ENCODE measurements around the gene CDRT15. TPM values are rescaled to one million over a fixed set of nuclear protein-coding genes. Genes with fewer than 3 reads are reported as not detected.
A peak's percentile ranks its signal among the peaks of the same experiment; 100 is the strongest.

Gene CDRT15
- total RNA-seq, 1 donor from 2014 or later: not detected

DNA sequence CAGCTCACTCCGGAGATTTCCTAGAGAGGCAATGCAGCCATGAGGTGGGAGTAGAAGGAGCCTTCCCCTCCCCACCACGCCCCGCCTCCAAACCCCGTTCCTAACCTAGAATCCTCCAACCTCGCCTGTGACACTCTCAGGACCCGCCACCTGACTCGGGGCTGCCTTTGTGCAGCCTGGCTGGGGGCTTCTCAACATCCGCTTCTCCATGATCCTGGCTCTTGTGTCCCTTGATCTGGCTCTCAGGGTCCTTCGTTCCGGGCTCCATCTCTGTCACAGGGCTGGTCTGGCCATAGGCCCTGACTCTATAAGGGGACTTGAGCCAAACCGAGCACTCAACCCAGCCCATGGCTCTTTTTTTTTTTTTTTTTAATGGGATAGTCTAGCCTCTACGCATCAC lies 24.3 kb downstream of the CDRT15 start:
- Histone ChIP-seq H3K4me1 (no peaks in the 10 kb centered on the region), H3K4me3 (no peak overlapping the region), H3K36me3 (peaks cover 20% of the 10 kb centered on the region), H3K27ac (replicated peaks) (no peak overlapping the region), H3K27me3 (ENCODE audit: low read depth) (no peaks in the 10 kb centered on the region), H3K9me3 (replicated peaks) (no peaks in the 10 kb centered on the region)
- intact Hi-C loops (cut with micrococcal nuclease): no loop called here
- no peak for DNase-seq
- TF ChIP-seq, protein P1, sequence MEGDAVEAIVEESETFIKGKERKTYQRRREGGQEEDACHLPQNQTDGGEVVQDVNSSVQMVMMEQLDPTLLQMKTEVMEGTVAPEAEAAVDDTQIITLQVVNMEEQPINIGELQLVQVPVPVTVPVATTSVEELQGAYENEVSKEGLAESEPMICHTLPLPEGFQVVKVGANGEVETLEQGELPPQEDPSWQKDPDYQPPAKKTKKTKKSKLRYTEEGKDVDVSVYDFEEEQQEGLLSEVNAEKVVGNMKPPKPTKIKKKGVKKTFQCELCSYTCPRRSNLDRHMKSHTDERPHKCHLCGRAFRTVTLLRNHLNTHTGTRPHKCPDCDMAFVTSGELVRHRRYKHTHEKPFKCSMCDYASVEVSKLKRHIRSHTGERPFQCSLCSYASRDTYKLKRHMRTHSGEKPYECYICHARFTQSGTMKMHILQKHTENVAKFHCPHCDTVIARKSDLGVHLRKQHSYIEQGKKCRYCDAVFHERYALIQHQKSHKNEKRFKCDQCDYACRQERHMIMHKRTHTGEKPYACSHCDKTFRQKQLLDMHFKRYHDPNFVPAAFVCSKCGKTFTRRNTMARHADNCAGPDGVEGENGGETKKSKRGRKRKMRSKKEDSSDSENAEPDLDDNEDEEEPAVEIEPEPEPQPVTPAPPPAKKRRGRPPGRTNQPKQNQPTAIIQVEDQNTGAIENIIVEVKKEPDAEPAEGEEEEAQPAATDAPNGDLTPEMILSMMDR (IDR thresholded peaks at IDR 0.05; ENCODE audit: borderline replicate concordance): no peak

DNA sequence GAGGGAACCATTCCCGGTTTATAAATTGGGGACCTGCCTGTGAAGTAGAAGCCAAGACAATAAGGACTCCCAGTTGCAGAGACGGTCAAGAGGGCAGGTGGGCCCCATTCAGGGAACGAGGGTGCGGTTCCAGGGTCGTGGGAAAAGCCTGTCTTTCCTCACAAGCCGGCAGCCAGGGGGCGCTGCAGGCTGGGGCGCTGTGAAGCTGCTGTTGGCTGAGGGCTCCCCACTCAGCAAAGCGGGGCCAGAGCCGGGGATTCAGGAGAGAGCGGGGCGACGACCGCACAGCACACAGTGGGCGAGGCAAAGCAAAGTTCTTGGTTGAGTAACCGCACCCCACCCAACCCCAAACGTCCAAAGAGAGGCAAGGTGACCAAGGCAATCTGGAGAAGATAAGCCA lies 24.9 kb downstream of the CDRT15 start:
- intact Hi-C loops (cut with micrococcal nuclease): no loop called here
- H3K4me1 ChIP-seq: peaks cover 1% of the 10 kb centered on the region
- DNase-seq: peak; percentile 32
- peaks cover 26% of the 10 kb centered on the region for H3K36me3 ChIP-seq
- no peaks in the 10 kb centered on the region for H3K9me3 ChIP-seq (replicated peaks)
- H3K27me3 ChIP-seq (ENCODE audit: low read depth): no peaks in the 10 kb centered on the region
- no peak overlapping the region for H3K27ac ChIP-seq (replicated peaks)
- TF ChIP-seq, protein P1 (IDR thresholded peaks at IDR 0.05; ENCODE audit: borderline replicate concordance): peak; percentile 54
- H3K4me3 ChIP-seq: no peak overlapping the region

DNA sequence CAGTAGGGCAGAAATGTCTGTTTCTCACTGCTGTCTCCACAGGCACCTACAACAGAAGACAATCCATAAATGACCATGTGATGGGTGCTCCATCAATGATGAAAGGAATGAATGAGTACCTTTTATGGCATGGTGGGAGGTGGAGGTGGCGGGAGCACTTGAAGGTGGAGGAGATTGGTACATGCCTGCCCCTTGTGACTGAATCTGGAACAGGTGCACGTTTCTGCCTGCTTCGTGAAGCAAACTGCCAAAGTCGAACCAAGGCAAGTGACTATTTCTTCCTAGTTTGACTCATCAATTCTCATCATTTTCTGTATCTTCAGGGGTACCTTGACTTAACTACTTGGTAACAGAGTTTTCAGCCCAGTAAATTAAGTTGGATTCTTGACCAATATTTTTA lies 25.4 kb downstream of the CDRT15 start:
- H3K27me3 ChIP-seq (ENCODE audit: low read depth): no peaks in the 10 kb centered on the region
- intact Hi-C loops (cut with micrococcal nuclease): no loop called here
- no peak for DNase-seq
- TF ChIP-seq, protein P1 (IDR thresholded peaks at IDR 0.05; ENCODE audit: borderline replicate concordance): no peak
- peaks cover 7% of the 10 kb centered on the region for H3K4me1 ChIP-seq
- H3K27ac ChIP-seq (replicated peaks): no peak overlapping the region
- peaks cover 30% of the 10 kb centered on the region for H3K36me3 ChIP-seq
- no peaks in the 10 kb centered on the region for H3K9me3 ChIP-seq (replicated peaks)
- H3K4me3 ChIP-seq: no peak overlapping the region

DNA sequence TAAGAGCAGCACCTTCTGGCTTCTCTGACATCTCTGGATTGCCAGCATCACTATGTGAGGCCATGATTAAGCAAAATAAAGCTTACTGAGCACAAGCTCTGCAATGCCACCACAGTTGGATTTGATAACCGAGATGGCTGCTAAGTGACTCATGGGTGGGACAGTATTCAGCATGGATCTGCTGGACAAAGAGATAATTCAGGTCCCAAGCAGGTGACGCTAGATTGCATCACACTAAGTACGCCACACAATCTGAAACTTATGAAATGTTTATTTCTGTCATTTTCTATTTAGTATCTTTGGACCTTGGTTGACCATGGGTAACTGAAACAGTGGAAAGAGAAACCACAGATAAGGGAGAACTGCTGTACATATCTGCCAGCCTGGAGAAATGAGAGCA lies 27.4 kb downstream of the CDRT15 start:
- no peak for DNase-seq
- H3K27ac ChIP-seq (replicated peaks): no peak overlapping the region
- H3K4me1 ChIP-seq: peaks cover 19% of the 10 kb centered on the region
- H3K36me3 ChIP-seq: peaks cover 30% of the 10 kb centered on the region
- TF ChIP-seq, protein P1 (IDR thresholded peaks at IDR 0.05; ENCODE audit: borderline replicate concordance): no peak
- no peaks in the 10 kb centered on the region for H3K27me3 ChIP-seq (ENCODE audit: low read depth)
- no peak overlapping the region for H3K4me3 ChIP-seq
- intact Hi-C loops (cut with micrococcal nuclease): no loop called here
- H3K9me3 ChIP-seq (replicated peaks): no peaks in the 10 kb centered on the region

DNA sequence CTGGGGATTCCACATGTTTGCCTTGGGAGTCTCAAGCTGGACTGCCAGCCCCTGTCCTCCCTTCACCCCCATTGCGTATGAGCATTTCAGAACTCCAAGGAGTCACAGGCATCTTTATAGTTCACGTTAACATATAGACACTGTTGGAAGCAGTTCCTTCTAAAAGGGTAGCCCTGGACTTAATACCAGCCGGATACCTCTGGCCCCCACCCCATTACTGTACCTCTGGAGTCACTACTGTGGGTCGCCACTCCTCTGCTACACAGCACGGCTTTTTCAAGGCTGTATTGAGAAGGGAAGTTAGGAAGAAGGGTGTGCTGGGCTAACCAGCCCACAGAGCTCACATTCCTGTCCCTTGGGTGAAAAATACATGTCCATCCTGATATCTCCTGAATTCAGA lies 28.9 kb downstream of the CDRT15 start:
- no peak overlapping the region for H3K27ac ChIP-seq (replicated peaks)
- H3K4me1 ChIP-seq: peaks cover 33% of the 10 kb centered on the region
- TF ChIP-seq, protein P1 (IDR thresholded peaks at IDR 0.05; ENCODE audit: borderline replicate concordance): no peak
- H3K9me3 ChIP-seq (replicated peaks): no peaks in the 10 kb centered on the region
- H3K27me3 ChIP-seq (ENCODE audit: low read depth): no peaks in the 10 kb centered on the region
- no peak for DNase-seq
- intact Hi-C loops (cut with micrococcal nuclease): no loop called here
- H3K36me3 ChIP-seq: peaks cover 30% of the 10 kb centered on the region
- H3K4me3 ChIP-seq: no peak overlapping the region

DNA sequence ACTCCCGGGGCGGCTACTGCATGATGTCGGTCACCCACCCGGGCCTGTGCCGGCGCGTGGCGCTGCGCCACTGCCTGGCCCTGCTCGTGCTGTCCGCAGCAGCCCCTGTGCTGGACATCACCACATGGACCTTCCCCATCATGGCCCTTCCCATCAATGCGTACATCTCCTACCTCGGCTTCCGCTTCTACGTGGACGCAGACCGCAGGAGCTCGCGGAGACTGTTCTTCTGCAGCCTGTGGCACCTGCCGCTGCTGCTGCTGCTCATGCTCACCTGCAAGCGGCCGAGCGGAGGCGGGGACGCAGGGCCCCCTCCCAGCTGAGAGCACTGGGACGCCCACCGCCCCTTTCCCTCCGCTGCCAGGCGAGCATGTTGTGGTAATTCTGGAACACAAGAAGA lies 29.8 kb downstream of the CDRT15 start:
- H3K27ac ChIP-seq (replicated peaks): peak overlapping the region; percentile 71
- intact Hi-C loops (cut with micrococcal nuclease): no loop called here
- H3K27me3 ChIP-seq (ENCODE audit: low read depth): no peaks in the 10 kb centered on the region
- no peak overlapping the region for H3K4me3 ChIP-seq
- no peak for DNase-seq
- no peaks in the 10 kb centered on the region for H3K9me3 ChIP-seq (replicated peaks)
- TF ChIP-seq, protein P1 (IDR thresholded peaks at IDR 0.05; ENCODE audit: borderline replicate concordance): no peak
- peaks cover 30% of the 10 kb centered on the region for H3K36me3 ChIP-seq
- H3K4me1 ChIP-seq: peaks cover 34% of the 10 kb centered on the region
